Endodermal cell (in vitro differentiated cells): ENCODE measurements around the gene FHAD1. TPM values are rescaled to one million over a fixed set of nuclear protein-coding genes. Genes with fewer than 3 reads are reported as not detected.

Experiments
- DNase-seq: peaks from one replicate; pipeline ENCODE4 v3.0.0-alpha.2; 2017
- H3K27ac ChIP-seq: 2 replicates; pipeline ENCODE4 v1.5.1; 2013; ENCODE audit warnings: mild to moderate bottlenecking, low read depth, low read length, moderate library complexity
- H3K27me3 ChIP-seq: 2 replicates; pipeline ENCODE4 v1.6.1; 2013; ENCODE audit warnings: mild to moderate bottlenecking, low read length, moderate library complexity; ENCODE audit not compliant: insufficient read depth, control insufficient read depth, poor library complexity, severe bottlenecking
- H3K36me3 ChIP-seq: 2 replicates; pipeline ENCODE4 v1.7.0; 2013; ENCODE audit warnings: mild to moderate bottlenecking, low read length, moderate library complexity; ENCODE audit not compliant: control insufficient read depth, insufficient read depth
- H3K4me1 ChIP-seq: one replicate; pipeline ENCODE4 v1.7.0; 2013; ENCODE audit warnings: low read length; ENCODE audit not compliant: control insufficient read depth, insufficient read depth
- H3K4me3 ChIP-seq: 2 replicates; pipeline ENCODE4 v1.5.1; 2013; ENCODE audit warnings: mild to moderate bottlenecking, low read length, moderate library complexity
- H3K9ac ChIP-seq: 2 replicates; pipeline ENCODE4 v1.6.1; 2013; ENCODE audit warnings: mild to moderate bottlenecking, low read length, moderate library complexity; ENCODE audit not compliant: poor library complexity, severe bottlenecking; ENCODE audit errors: extremely low read depth
- H3K9me3 ChIP-seq: 2 replicates; pipeline ENCODE4 v1.6.1; 2013; ENCODE audit warnings: mild to moderate bottlenecking, low read length, moderate library complexity; ENCODE audit not compliant: control insufficient read depth
- H3K27ac Mint-ChIP-seq: 2 replicates; pipeline ENCODE4 v1.8.0; 2020; ENCODE audit warnings: mixed read lengths
- H3K27me3 Mint-ChIP-seq: 2 replicates; pipeline ENCODE4 v1.8.0; 2021; ENCODE audit warnings: mild to moderate bottlenecking, mixed read lengths; ENCODE audit not compliant: insufficient read depth
- H3K36me3 Mint-ChIP-seq: 2 replicates; pipeline ENCODE4 v1.8.0; 2020; ENCODE audit warnings: low read depth, mixed read lengths
- H3K4me1 Mint-ChIP-seq: 2 replicates; pipeline ENCODE4 v1.8.0; 2020; ENCODE audit warnings: mixed read lengths
- H3K4me3 Mint-ChIP-seq: 2 replicates; pipeline ENCODE4 v1.8.0; 2020; ENCODE audit warnings: mild to moderate bottlenecking, moderate library complexity, mixed read lengths
- H3K9me3 Mint-ChIP-seq: 2 replicates; pipeline ENCODE4 v1.8.0; 2020; ENCODE audit warnings: mild to moderate bottlenecking, mixed read lengths
- CTCF ChIP-seq: fragments of 200-600 bp; sonication (generic); conservative IDR thresholded peaks from 2 replicates; pipeline ENCODE4 v1.5.0; 2021; ENCODE audit warnings: antibody characterized with exemption, mild to moderate bottlenecking
- WGBS, 2 experiments: methylation state at CpG; one replicate each; pipeline versions ENCODE4 v1.1.5 to v1.1.7; 2013; ENCODE audit warnings: missing lambda C conversion rate in 2 of 2, mixed read lengths in 1 of 2; ENCODE audit not compliant: insufficient coverage in 1 of 2, insufficient read length in 1 of 2; 5-methylcytosine and 5-hydroxymethylcytosine counted together
- total RNA-seq, 2 donors: library from RNA; stranded (reverse); fragmentation: NEBNext Ultra II Directional in 1 of 2; extraction: Animal tissue kit (Norgen Biotek cat#: 25700) in 1 of 2; gene quantifications; 2 replicates in 1 of 2; 3 replicates in 1 of 2; pipeline ENCODE4 v1.2.1, GENCODE V29; 2021

FHAD1 gene
- total RNA-seq, 2 donors from 2014 or later = 2.9 to 3.6 TPM

GRCh38 chr1:15280416-15280815 lies 33.4 kb downstream of the FHAD1 start:
- no peaks in the 10 kb centered on the region for H3K36me3 Mint-ChIP-seq
- no peaks in the 10 kb centered on the region for H3K36me3 ChIP-seq
- no peaks in the 10 kb centered on the region for H3K9me3 ChIP-seq
- H3K27ac Mint-ChIP-seq = no peak overlapping the region
- H3K4me1 ChIP-seq = no peaks in the 10 kb centered on the region
- H3K9ac ChIP-seq = no peak overlapping the region
- no peaks in the 10 kb centered on the region for H3K9me3 Mint-ChIP-seq
- H3K4me3 Mint-ChIP-seq = no peak overlapping the region
- peak; percentile 39 for DNase-seq
- no peaks in the 10 kb centered on the region for H3K27me3 ChIP-seq
- peaks cover 3% of the 10 kb centered on the region for H3K27me3 Mint-ChIP-seq
- no peak overlapping the region for H3K27ac ChIP-seq
- peaks cover 10% of the 10 kb centered on the region for H3K4me1 Mint-ChIP-seq
- no peak for TF ChIP-seq CTCF
- no peak overlapping the region for H3K4me3 ChIP-seq
- 89 to 96% methylated on average over 10 of the region's 10 CpGs for WGBS, 2 experiments

GRCh38 chr1:15282038-15282437 lies 35.0 kb downstream of the FHAD1 start:
- H3K9me3 Mint-ChIP-seq = no peaks in the 10 kb centered on the region
- H3K27me3 Mint-ChIP-seq = peaks cover 6% of the 10 kb centered on the region
- no peaks in the 10 kb centered on the region for H3K36me3 Mint-ChIP-seq
- TF ChIP-seq CTCF = no peak
- DNase-seq = peak; percentile 38
- peaks cover 10% of the 10 kb centered on the region for H3K4me1 Mint-ChIP-seq
- Histone ChIP-seq H3K27me3 (no peaks in the 10 kb centered on the region), H3K4me1 (no peaks in the 10 kb centered on the region), H3K9me3 (no peaks in the 10 kb centered on the region), H3K9ac (no peak overlapping the region), H3K4me3 (no peak overlapping the region), H3K36me3 (no peaks in the 10 kb centered on the region), H3K27ac (no peak overlapping the region)
- no peak overlapping the region for H3K27ac Mint-ChIP-seq
- WGBS, 2 experiments = 83 to 84% methylated on average over 2 of the region's 2 CpGs
- no peak overlapping the region for H3K4me3 Mint-ChIP-seq

- H3K4me3 ChIP-seq = no peak overlapping the region
- TF ChIP-seq CTCF = no peak
- peaks cover 10% of the 10 kb centered on the region for H3K4me1 Mint-ChIP-seq
- no peaks in the 10 kb centered on the region for H3K27me3 ChIP-seq
- DNase-seq = peak; percentile 69
- H3K4me3 Mint-ChIP-seq = no peak overlapping the region
- H3K9me3 ChIP-seq = no peaks in the 10 kb centered on the region
- no peaks in the 10 kb centered on the region for H3K36me3 ChIP-seq
- H3K36me3 Mint-ChIP-seq = no peaks in the 10 kb centered on the region
- no peak overlapping the region for H3K27ac ChIP-seq
- H3K4me1 ChIP-seq = no peaks in the 10 kb centered on the region
- no peaks in the 10 kb centered on the region for H3K9me3 Mint-ChIP-seq
- no peak overlapping the region for H3K27ac Mint-ChIP-seq
- H3K9ac ChIP-seq = no peak overlapping the region
- peaks cover 11% of the 10 kb centered on the region for H3K27me3 Mint-ChIP-seq
- WGBS, 2 experiments = 94 to 100% methylated on average over 1 to 7 of the region's 7 CpGs
These were observed 35.9 kb downstream of the FHAD1 start for GRCh38 chr1:15282810-15283474.
